ENCODE measurements around the gene SUCLG2. TPM values are rescaled to one million over a fixed set of nuclear protein-coding genes. Genes with fewer than 3 reads are reported as not detected.

Gene SUCLG2
- total RNA-seq, 5 donors from 2014 or later (not counting 1 experiment from before 2014, with no cell fraction given): 45.6 to 65.9 (median 49.5) TPM

GRCh38 chr3:67419779-67420178 is 234.6 kb downstream of the SUCLG2 start:
- Mint-ChIP-seq H3K36me3 (peaks cover 80% of the 10 kb centered on the region), H3K27ac (no peak overlapping the region), H3K4me1 (peaks cover 0 to 6% (median 2%) of the 10 kb centered on the region in 3 donors), H3K9me3 (peaks cover 13 to 28% (median 14%) of the 10 kb centered on the region in 3 donors), H3K4me3 (no peak overlapping the region), H3K27me3 (no peaks in the 10 kb centered on the region)
- no peak overlapping the region for H3K27ac ChIP-seq (ENCODE audit: low read length)
- no peak for ATAC-seq (replicated peaks in 1 of 4)
- H3K4me3 ChIP-seq (ENCODE audit: control insufficient read depth in 1 of 2, extremely low read depth in 1 of 2, low read length in 1 of 2): no peak overlapping the region
- peaks cover 5% of the 10 kb centered on the region for H3K9me3 ChIP-seq
- ChIA-PET POLR2A (no interaction called here), CTCF (no interaction called here)
- no peaks in the 10 kb centered on the region for H3K27me3 ChIP-seq (replicated peaks in 1 of 2; ENCODE audit: control insufficient read depth in 2 of 2, extremely low read depth in 1 of 2, insufficient read depth in 2 of 2, low read length in 1 of 2)
- peaks cover 0 to 21% of the 10 kb centered on the region in 2 donors for H3K36me3 ChIP-seq (ENCODE audit: control insufficient read depth in 2 of 2, extremely low read depth in 1 of 2, insufficient read depth in 1 of 2, low read length in 1 of 2)
- DNase-seq: no peak
- H3K4me1 ChIP-seq (ENCODE audit: control insufficient read depth in 1 of 2, extremely low read depth in 1 of 2, insufficient read depth in 2 of 2, low read length in 2 of 2): no peaks in the 10 kb centered on the region

GRCh38 chr3:67419218-67419529 is 235.2 kb downstream of the SUCLG2 start:
- ATAC-seq (replicated peaks in 1 of 4) (no peak), DNase-seq (no peak)
- Histone ChIP-seq H3K27ac (ENCODE audit: low read length) (no peak overlapping the region), H3K9me3 (peaks cover 5% of the 10 kb centered on the region), H3K27me3 (replicated peaks in 1 of 2; ENCODE audit: control insufficient read depth in 2 of 2, extremely low read depth in 1 of 2, insufficient read depth in 2 of 2, low read length in 1 of 2) (no peaks in the 10 kb centered on the region), H3K4me1 (ENCODE audit: control insufficient read depth in 1 of 2, extremely low read depth in 1 of 2, insufficient read depth in 2 of 2, low read length in 2 of 2) (no peaks in the 10 kb centered on the region), H3K36me3 (ENCODE audit: control insufficient read depth in 2 of 2, extremely low read depth in 1 of 2, insufficient read depth in 1 of 2, low read length in 1 of 2) (peaks cover 1 to 17% of the 10 kb centered on the region in 2 donors), H3K4me3 (ENCODE audit: control insufficient read depth in 1 of 2, extremely low read depth in 1 of 2, low read length in 1 of 2) (no peak overlapping the region)
- ChIA-PET CTCF (no interaction called here), POLR2A (no interaction called here)
- no peaks in the 10 kb centered on the region for H3K27me3 Mint-ChIP-seq
- no CpG with 5 or more reads among the region's 2 CpGs for WGBS (ENCODE audit: insufficient coverage)
- H3K27ac Mint-ChIP-seq: no peak overlapping the region
- peaks cover 11 to 25% (median 13%) of the 10 kb centered on the region in 3 donors for H3K9me3 Mint-ChIP-seq
- peaks cover 0 to 6% (median 2%) of the 10 kb centered on the region in 3 donors for H3K4me1 Mint-ChIP-seq
- no peak overlapping the region for H3K4me3 Mint-ChIP-seq
- H3K36me3 Mint-ChIP-seq: peaks cover 76% of the 10 kb centered on the region

- Histone ChIP-seq H3K9me3 (peaks cover 5% of the 10 kb centered on the region), H3K36me3 (ENCODE audit: control insufficient read depth in 2 of 2, extremely low read depth in 1 of 2, insufficient read depth in 1 of 2, low read length in 1 of 2) (peaks cover 3 to 17% of the 10 kb centered on the region in 2 donors), H3K4me3 (ENCODE audit: control insufficient read depth in 1 of 2, extremely low read depth in 1 of 2, low read length in 1 of 2) (no peak overlapping the region), H3K4me1 (ENCODE audit: control insufficient read depth in 1 of 2, extremely low read depth in 1 of 2, insufficient read depth in 2 of 2, low read length in 2 of 2) (no peaks in the 10 kb centered on the region), H3K27me3 (replicated peaks in 1 of 2; ENCODE audit: control insufficient read depth in 2 of 2, extremely low read depth in 1 of 2, insufficient read depth in 2 of 2, low read length in 1 of 2) (no peaks in the 10 kb centered on the region), H3K27ac (ENCODE audit: low read length) (no peak overlapping the region)
- peaks cover 11 to 25% (median 13%) of the 10 kb centered on the region in 3 donors for H3K9me3 Mint-ChIP-seq
- WGBS (ENCODE audit: insufficient coverage): 67% methylated on average over 2 of the region's 3 CpGs
- peaks cover 0 to 6% (median 2%) of the 10 kb centered on the region in 3 donors for H3K4me1 Mint-ChIP-seq
- no peaks in the 10 kb centered on the region for H3K27me3 Mint-ChIP-seq
- ChIA-PET CTCF (no interaction called here), POLR2A (no interaction called here)
- no peak overlapping the region for H3K4me3 Mint-ChIP-seq
- peaks cover 76% of the 10 kb centered on the region for H3K36me3 Mint-ChIP-seq
- DNase-seq: no peak
- no peak overlapping the region for H3K27ac Mint-ChIP-seq
- ATAC-seq (replicated peaks in 1 of 4): no peak
Measured at GRCh38 chr3:67418426-67419217, 235.8 kb downstream of the SUCLG2 start.

GRCh38 chr3:67416703-67417102 is 237.7 kb downstream of the SUCLG2 start:
- H3K4me3 ChIP-seq (ENCODE audit: control insufficient read depth in 1 of 2, extremely low read depth in 1 of 2, low read length in 1 of 2): no peak overlapping the region
- H3K27ac Mint-ChIP-seq: no peak overlapping the region
- H3K4me1 ChIP-seq (ENCODE audit: control insufficient read depth in 1 of 2, extremely low read depth in 1 of 2, insufficient read depth in 2 of 2, low read length in 2 of 2): no peaks in the 10 kb centered on the region
- peaks cover 5% of the 10 kb centered on the region for H3K9me3 ChIP-seq
- no peak for ATAC-seq (replicated peaks in 1 of 4)
- no CpG with 5 or more reads among the region's 1 CpG for WGBS (ENCODE audit: insufficient coverage)
- H3K36me3 ChIP-seq (ENCODE audit: control insufficient read depth in 2 of 2, extremely low read depth in 1 of 2, insufficient read depth in 1 of 2, low read length in 1 of 2): peaks cover 3 to 10% of the 10 kb centered on the region in 2 donors
- no peak overlapping the region for H3K4me3 Mint-ChIP-seq
- H3K9me3 Mint-ChIP-seq: peaks cover 11 to 20% (median 13%) of the 10 kb centered on the region in 3 donors
- CTCF ChIA-PET: no interaction called here
- H3K27me3 ChIP-seq (replicated peaks in 1 of 2; ENCODE audit: control insufficient read depth in 2 of 2, extremely low read depth in 1 of 2, insufficient read depth in 2 of 2, low read length in 1 of 2): no peaks in the 10 kb centered on the region
- H3K27me3 Mint-ChIP-seq: no peaks in the 10 kb centered on the region
- H3K4me1 Mint-ChIP-seq: peaks cover under 1 to 6% (median 2%) of the 10 kb centered on the region in 3 donors
- H3K36me3 Mint-ChIP-seq: peaks cover 70% of the 10 kb centered on the region
- POLR2A ChIA-PET: interaction anchor here (0.6 to 0.7 kb wide), 2 partner anchors 10 to 165 kb away, joined by 3 to 4 read pairs; no protein-coding TSS in a partner anchor
- DNase-seq: no peak
- no peak overlapping the region for H3K27ac ChIP-seq (ENCODE audit: low read length)

GRCh38 chr3:67415511-67415910 is 238.9 kb downstream of the SUCLG2 start:
- Mint-ChIP-seq H3K27ac (no peak overlapping the region), H3K9me3 (peaks cover 5 to 10% (median 6%) of the 10 kb centered on the region in 3 donors), H3K4me3 (no peak overlapping the region), H3K27me3 (no peaks in the 10 kb centered on the region), H3K4me1 (peaks cover 4 to 6% (median 6%) of the 10 kb centered on the region in 3 donors), H3K36me3 (peaks cover 61% of the 10 kb centered on the region)
- peaks cover 3 to 4% of the 10 kb centered on the region in 2 donors for H3K36me3 ChIP-seq (ENCODE audit: control insufficient read depth in 2 of 2, extremely low read depth in 1 of 2, insufficient read depth in 1 of 2, low read length in 1 of 2)
- CTCF ChIA-PET: no interaction called here
- H3K4me3 ChIP-seq (ENCODE audit: control insufficient read depth in 1 of 2, extremely low read depth in 1 of 2, low read length in 1 of 2): no peak overlapping the region
- DNase-seq (no peak), ATAC-seq (replicated peaks in 1 of 4) (no peak)
- H3K27ac ChIP-seq (ENCODE audit: low read length): no peak overlapping the region
- no peaks in the 10 kb centered on the region for H3K27me3 ChIP-seq (replicated peaks in 1 of 2; ENCODE audit: control insufficient read depth in 2 of 2, extremely low read depth in 1 of 2, insufficient read depth in 2 of 2, low read length in 1 of 2)
- H3K9me3 ChIP-seq: peaks cover under 1% of the 10 kb centered on the region
- POLR2A ChIA-PET: no interaction called here
- no peaks in the 10 kb centered on the region for H3K4me1 ChIP-seq (ENCODE audit: control insufficient read depth in 1 of 2, extremely low read depth in 1 of 2, insufficient read depth in 2 of 2, low read length in 2 of 2)
- WGBS (ENCODE audit: insufficient coverage): no CpG with 5 or more reads among the region's 1 CpG

GRCh38 chr3:67414740-67415139 is 239.7 kb downstream of the SUCLG2 start:
- peaks cover 61% of the 10 kb centered on the region for H3K36me3 Mint-ChIP-seq
- peaks cover 0 to 3% (median 3%) of the 10 kb centered on the region in 3 donors for H3K9me3 Mint-ChIP-seq
- WGBS (ENCODE audit: insufficient coverage): 100% methylated on average over 3 of the region's 5 CpGs

More at GRCh38 chr3:67414740-67415139, 239.7 kb downstream of the SUCLG2 start:
- no peaks in the 10 kb centered on the region for H3K4me1 ChIP-seq (ENCODE audit: control insufficient read depth in 1 of 2, extremely low read depth in 1 of 2, insufficient read depth in 2 of 2, low read length in 2 of 2)
- no peak overlapping the region for H3K4me3 ChIP-seq (ENCODE audit: control insufficient read depth in 1 of 2, extremely low read depth in 1 of 2, low read length in 1 of 2)
- no peaks in the 10 kb centered on the region for H3K27me3 Mint-ChIP-seq
- peaks cover 4 to 10% (median 6%) of the 10 kb centered on the region in 3 donors for H3K4me1 Mint-ChIP-seq
- H3K27me3 ChIP-seq (replicated peaks in 1 of 2; ENCODE audit: control insufficient read depth in 2 of 2, extremely low read depth in 1 of 2, insufficient read depth in 2 of 2, low read length in 1 of 2): no peaks in the 10 kb centered on the region
- no peak overlapping the region for H3K27ac Mint-ChIP-seq
- no peak for DNase-seq
- no peak overlapping the region for H3K4me3 Mint-ChIP-seq
- ATAC-seq (replicated peaks in 1 of 4): no peak
- no peaks in the 10 kb centered on the region for H3K9me3 ChIP-seq
- peaks cover 3% of the 10 kb centered on the region in 2 donors for H3K36me3 ChIP-seq (ENCODE audit: control insufficient read depth in 2 of 2, extremely low read depth in 1 of 2, insufficient read depth in 1 of 2, low read length in 1 of 2)
- no peak overlapping the region for H3K27ac ChIP-seq (ENCODE audit: low read length)
- ChIA-PET CTCF (no interaction called here), POLR2A (no interaction called here)
